NB4 (cell line): ENCODE data around the gene IAH1.

ENCODE experiments used
- TF ChIP-seq, protein P1 (sequence below): IDR thresholded peaks from 2 replicates; pipeline ENCODE4 v1.6.1; 2011; ENCODE audit warnings: low read depth, low read length
- TF ChIP-seq, protein P2 (sequence below): IDR thresholded peaks from one replicate; pipeline ENCODE4 v1.5.1; 2012; ENCODE audit warnings: low read depth, low read length

DNA sequence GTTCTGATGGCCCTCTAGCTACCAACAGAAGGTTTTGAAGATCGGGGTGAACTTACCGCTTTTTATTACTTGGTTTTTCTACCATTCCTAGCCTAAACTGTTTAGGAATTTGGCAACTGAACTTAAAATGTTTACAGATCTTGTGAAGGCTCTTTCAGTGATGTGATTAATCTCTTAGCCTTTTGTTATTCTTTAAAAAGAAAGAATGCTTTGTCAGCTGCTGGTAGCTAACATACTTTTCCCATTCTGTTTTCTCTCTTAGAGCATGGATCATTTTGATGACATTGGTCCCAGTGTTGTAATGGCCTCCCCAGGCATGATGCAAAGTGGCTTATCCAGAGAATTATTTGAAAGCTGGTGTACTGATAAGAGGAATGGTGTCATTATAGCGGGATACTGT, 32.8 kb upstream of the IAH1 start:
- TF ChIP-seq, protein P1, sequence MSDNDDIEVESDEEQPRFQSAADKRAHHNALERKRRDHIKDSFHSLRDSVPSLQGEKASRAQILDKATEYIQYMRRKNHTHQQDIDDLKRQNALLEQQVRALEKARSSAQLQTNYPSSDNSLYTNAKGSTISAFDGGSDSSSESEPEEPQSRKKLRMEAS: no peak
- TF ChIP-seq, protein P2, sequence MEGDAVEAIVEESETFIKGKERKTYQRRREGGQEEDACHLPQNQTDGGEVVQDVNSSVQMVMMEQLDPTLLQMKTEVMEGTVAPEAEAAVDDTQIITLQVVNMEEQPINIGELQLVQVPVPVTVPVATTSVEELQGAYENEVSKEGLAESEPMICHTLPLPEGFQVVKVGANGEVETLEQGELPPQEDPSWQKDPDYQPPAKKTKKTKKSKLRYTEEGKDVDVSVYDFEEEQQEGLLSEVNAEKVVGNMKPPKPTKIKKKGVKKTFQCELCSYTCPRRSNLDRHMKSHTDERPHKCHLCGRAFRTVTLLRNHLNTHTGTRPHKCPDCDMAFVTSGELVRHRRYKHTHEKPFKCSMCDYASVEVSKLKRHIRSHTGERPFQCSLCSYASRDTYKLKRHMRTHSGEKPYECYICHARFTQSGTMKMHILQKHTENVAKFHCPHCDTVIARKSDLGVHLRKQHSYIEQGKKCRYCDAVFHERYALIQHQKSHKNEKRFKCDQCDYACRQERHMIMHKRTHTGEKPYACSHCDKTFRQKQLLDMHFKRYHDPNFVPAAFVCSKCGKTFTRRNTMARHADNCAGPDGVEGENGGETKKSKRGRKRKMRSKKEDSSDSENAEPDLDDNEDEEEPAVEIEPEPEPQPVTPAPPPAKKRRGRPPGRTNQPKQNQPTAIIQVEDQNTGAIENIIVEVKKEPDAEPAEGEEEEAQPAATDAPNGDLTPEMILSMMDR: no peak
